ENCODE results near the gene ITGA1. TPM values are rescaled to one million over a fixed set of nuclear protein-coding genes. Genes with fewer than 3 reads are reported as not detected.

Gene ITGA1
- polyA plus RNA-seq, 1 donor (not counting 4 experiments of a cell fraction or from before 2014, with no cell fraction given), result 1.4 TPM

DNA sequence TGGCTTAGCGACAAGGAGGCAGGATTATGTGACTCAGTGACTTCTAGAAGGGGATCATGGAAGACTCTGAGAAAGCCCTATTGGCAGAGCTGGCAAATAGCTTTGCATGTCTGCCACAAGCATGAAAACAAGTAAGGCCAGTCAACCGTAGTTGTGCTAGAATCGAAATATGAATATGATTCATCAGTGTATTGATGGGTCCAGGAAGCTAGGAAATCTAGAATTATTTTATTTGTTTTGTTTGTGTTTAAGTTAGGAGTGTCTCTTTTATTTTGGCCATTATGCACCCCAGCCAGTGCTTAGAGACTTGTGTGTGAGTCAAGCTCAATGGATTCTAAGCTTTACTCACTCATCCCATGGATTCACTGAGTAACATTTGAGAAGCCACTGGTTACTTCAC, 197.6 kb downstream of the ITGA1 start:
- TF ChIP-seq EZH2 (IDR thresholded peaks at IDR 0.05; ENCODE audit: low read length), result no peak
- TF ChIP-seq, protein P1, sequence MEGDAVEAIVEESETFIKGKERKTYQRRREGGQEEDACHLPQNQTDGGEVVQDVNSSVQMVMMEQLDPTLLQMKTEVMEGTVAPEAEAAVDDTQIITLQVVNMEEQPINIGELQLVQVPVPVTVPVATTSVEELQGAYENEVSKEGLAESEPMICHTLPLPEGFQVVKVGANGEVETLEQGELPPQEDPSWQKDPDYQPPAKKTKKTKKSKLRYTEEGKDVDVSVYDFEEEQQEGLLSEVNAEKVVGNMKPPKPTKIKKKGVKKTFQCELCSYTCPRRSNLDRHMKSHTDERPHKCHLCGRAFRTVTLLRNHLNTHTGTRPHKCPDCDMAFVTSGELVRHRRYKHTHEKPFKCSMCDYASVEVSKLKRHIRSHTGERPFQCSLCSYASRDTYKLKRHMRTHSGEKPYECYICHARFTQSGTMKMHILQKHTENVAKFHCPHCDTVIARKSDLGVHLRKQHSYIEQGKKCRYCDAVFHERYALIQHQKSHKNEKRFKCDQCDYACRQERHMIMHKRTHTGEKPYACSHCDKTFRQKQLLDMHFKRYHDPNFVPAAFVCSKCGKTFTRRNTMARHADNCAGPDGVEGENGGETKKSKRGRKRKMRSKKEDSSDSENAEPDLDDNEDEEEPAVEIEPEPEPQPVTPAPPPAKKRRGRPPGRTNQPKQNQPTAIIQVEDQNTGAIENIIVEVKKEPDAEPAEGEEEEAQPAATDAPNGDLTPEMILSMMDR (optimal IDR thresholded peaks at IDR 0.05 in 1 of 3, IDR thresholded peaks at IDR 0.05 in 1 of 3, conservative IDR thresholded peaks at IDR 0.05 in 1 of 3; ENCODE audit: extremely low read depth in 1 of 3, insufficient read depth in 2 of 3, low read length in 3 of 3), result no peak
- Histone ChIP-seq H3K4me1 (ENCODE audit: control insufficient read depth, extremely low read depth, insufficient read depth, low read length) (peaks cover 53% of the 10 kb centered on the region), H3K36me3 (ENCODE audit: control insufficient read depth in 2 of 2, extremely low read depth in 1 of 2, insufficient read depth in 2 of 2, low read length in 2 of 2) (no peaks in the 10 kb centered on the region), H3K27me3 (ENCODE audit: control insufficient read depth, extremely low read depth, insufficient read depth, low read length) (no peaks in the 10 kb centered on the region), H3K4me3 (ENCODE audit: control insufficient read depth in 2 of 3, extremely low read depth in 1 of 3, insufficient read depth in 2 of 3, low read depth in 1 of 3, low read length in 3 of 3) (no peak overlapping the region), H3K4me2 (ENCODE audit: control insufficient read depth, extremely low read depth, insufficient read depth, low read depth, low read length) (peak overlapping the region; percentile 3), H3K79me2 (ENCODE audit: control insufficient read depth, insufficient read depth, low read length) (peaks cover 12% of the 10 kb centered on the region), H3K9me1 (ENCODE audit: control insufficient read depth, extremely low read depth, insufficient read depth, low read length) (no peaks in the 10 kb centered on the region), H3K9me3 (ENCODE audit: control insufficient read depth, low read depth, low read length) (no peaks in the 10 kb centered on the region), H3K27ac (ENCODE audit: control insufficient read depth, insufficient read depth, low read length) (peak overlapping the region; percentile 41), H4K20me1 (ENCODE audit: control insufficient read depth, extremely low read depth, insufficient read depth, low read length) (no peaks in the 10 kb centered on the region), H2AFZ (ENCODE audit: control insufficient read depth, low read length) (no peak overlapping the region), H3K9ac (ENCODE audit: control insufficient read depth, extremely low read depth, insufficient read depth, low read length) (no peak overlapping the region)
- DNase-seq (ENCODE audit: low read depth, low spot score) (no peak), FAIRE-seq (peak; percentile 84)
- dilution Hi-C loops (cut with MboI; ENCODE audit: extremely low pct_ligation_motif_present, low sequenced_read_pairs), result no loop called here

DNA sequence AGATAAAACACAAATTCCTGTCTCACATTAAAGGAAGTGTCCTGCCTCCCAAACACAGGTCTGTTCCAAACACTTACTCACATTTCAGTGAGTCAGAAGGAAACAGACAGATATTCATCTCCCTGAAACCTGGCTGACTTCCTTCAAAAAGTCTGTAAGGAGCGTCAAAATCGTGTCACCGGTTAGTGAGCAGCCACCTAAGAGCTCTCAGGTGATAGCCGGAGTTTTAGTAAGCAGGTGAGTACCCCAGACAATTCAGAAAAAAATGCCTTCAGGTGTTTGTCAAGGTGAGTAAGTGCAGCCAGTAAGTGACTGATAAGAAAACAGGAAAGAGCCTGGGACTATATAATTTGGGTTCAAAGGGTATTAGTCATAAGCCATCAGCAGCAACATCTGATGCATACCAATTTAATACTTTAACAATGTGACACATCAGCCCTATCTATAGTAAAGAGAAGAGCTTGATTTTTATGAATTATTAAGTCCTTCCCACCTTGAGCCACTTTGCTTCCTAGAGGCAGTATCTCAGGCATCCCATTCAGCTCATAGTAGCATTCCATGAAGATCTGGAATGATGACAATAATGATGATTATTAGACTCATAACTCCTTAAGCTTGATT, 200.1 kb downstream of the ITGA1 start:
- TF ChIP-seq, protein P1 (optimal IDR thresholded peaks at IDR 0.05 in 1 of 3, IDR thresholded peaks at IDR 0.05 in 1 of 3, conservative IDR thresholded peaks at IDR 0.05 in 1 of 3; ENCODE audit: extremely low read depth in 1 of 3, insufficient read depth in 2 of 3, low read length in 3 of 3), result no peak
- no peak for TF ChIP-seq EZH2 (IDR thresholded peaks at IDR 0.05; ENCODE audit: low read length)
- DNase-seq (ENCODE audit: low read depth, low spot score) (peak; percentile 98), FAIRE-seq (peak; percentile 96)
- Histone ChIP-seq H3K4me3 (ENCODE audit: control insufficient read depth in 2 of 3, extremely low read depth in 1 of 3, insufficient read depth in 2 of 3, low read depth in 1 of 3, low read length in 3 of 3) (peak overlapping the region in 2 of 3 experiments; percentile 75 to 99), H3K4me1 (ENCODE audit: control insufficient read depth, extremely low read depth, insufficient read depth, low read length) (peaks cover 66% of the 10 kb centered on the region), H3K27me3 (ENCODE audit: control insufficient read depth, extremely low read depth, insufficient read depth, low read length) (no peaks in the 10 kb centered on the region), H4K20me1 (ENCODE audit: control insufficient read depth, extremely low read depth, insufficient read depth, low read length) (no peaks in the 10 kb centered on the region), H3K36me3 (ENCODE audit: control insufficient read depth in 2 of 2, extremely low read depth in 1 of 2, insufficient read depth in 2 of 2, low read length in 2 of 2) (peaks cover 0 to 14% of the 10 kb centered on the region in 2 experiments), H2AFZ (ENCODE audit: control insufficient read depth, low read length) (no peak overlapping the region), H3K4me2 (ENCODE audit: control insufficient read depth, extremely low read depth, insufficient read depth, low read depth, low read length) (peak overlapping the region; percentile 88), H3K79me2 (ENCODE audit: control insufficient read depth, insufficient read depth, low read length) (peaks cover 37% of the 10 kb centered on the region), H3K9me1 (ENCODE audit: control insufficient read depth, extremely low read depth, insufficient read depth, low read length) (peaks cover 3% of the 10 kb centered on the region), H3K9ac (ENCODE audit: control insufficient read depth, extremely low read depth, insufficient read depth, low read length) (peak overlapping the region; percentile 93), H3K9me3 (ENCODE audit: control insufficient read depth, low read depth, low read length) (no peaks in the 10 kb centered on the region), H3K27ac (ENCODE audit: control insufficient read depth, insufficient read depth, low read length) (peak overlapping the region; percentile 96)
- dilution Hi-C loops (cut with MboI; ENCODE audit: extremely low pct_ligation_motif_present, low sequenced_read_pairs), result no loop called here
